CD8-positive, alpha-beta memory T cell (primary cell): ENCODE measurements around the gene AHRR. TPM values are rescaled to one million over a fixed set of nuclear protein-coding genes. Genes with fewer than 3 reads are reported as not detected.
"Not testable (repeated sequence)": the region's sequence is repeated elsewhere in the genome, so short reads cannot be mapped to it uniquely, and the experiment has no call there.

ENCODE experiments used
- CTCF ChIA-PET: fragments of 350-600 bp; sonication (Branson Sonifier 250); formaldehyde crosslinking; loops from one replicate; lab custom pipeline; 2021; ENCODE audit warnings: antibody characterized with exemption; lab: Charles Lee
- POLR2A ChIA-PET: fragments of 350-600 bp; sonication (Branson Sonifier 250); formaldehyde crosslinking; loops from one replicate; lab custom pipeline; 2021; ENCODE audit warnings: antibody characterized with exemption; lab: Charles Lee
- DNase-seq, 5 donors: peaks; one replicate each; pipeline versions ENCODE4 v3.0.0 to v3.0.0-alpha.2; 2020 to 2022; ENCODE audit warnings: mixed read lengths in 1 of 5
- H3K27ac ChIP-seq: one replicate; pipeline ENCODE4 v1.7.0; 2013; ENCODE audit warnings: low read depth, mild to moderate bottlenecking, low read length, moderate library complexity
- H3K27me3 ChIP-seq: 2 replicates; pipeline ENCODE4 v1.7.0; 2013; ENCODE audit warnings: low read length, mild to moderate bottlenecking; ENCODE audit not compliant: insufficient read depth, poor library complexity, severe bottlenecking
- H3K36me3 ChIP-seq: 2 replicates; pipeline ENCODE4 v1.7.0; 2013; ENCODE audit warnings: mild to moderate bottlenecking, low read length, moderate library complexity; ENCODE audit not compliant: insufficient read depth
- H3K4me1 ChIP-seq: 2 replicates; pipeline ENCODE4 v1.7.0; 2013; ENCODE audit warnings: mild to moderate bottlenecking, low read length, moderate library complexity; ENCODE audit not compliant: insufficient read depth
- H3K4me3 ChIP-seq: 2 replicates; pipeline ENCODE4 v1.7.0; 2013; ENCODE audit warnings: mild to moderate bottlenecking, low read length
- H3K9me3 ChIP-seq: 2 replicates; pipeline ENCODE4 v1.7.0; 2013; ENCODE audit warnings: mild to moderate bottlenecking, low read length
- H3K27ac Mint-ChIP-seq, 8 donors: one replicate each; pipeline ENCODE4 v1.8.0; 2020 to 2021; ENCODE audit warnings: mixed read lengths in 8 of 8, mild to moderate bottlenecking in 6 of 8, inconsistent platforms in 3 of 8, moderate library complexity in 3 of 8
- H3K27me3 Mint-ChIP-seq, 2 donors: one replicate each; pipeline ENCODE4 v1.8.0; 2020 to 2021; ENCODE audit warnings: mixed read lengths in 2 of 2, mild to moderate bottlenecking in 1 of 2, moderate library complexity in 1 of 2
- H3K36me3 Mint-ChIP-seq, 3 donors: one replicate each; pipeline ENCODE4 v1.8.0; 2020 to 2021; ENCODE audit warnings: mixed read lengths in 3 of 3, inconsistent platforms in 1 of 3, mild to moderate bottlenecking in 1 of 3
- H3K4me1 Mint-ChIP-seq, 3 donors: one replicate each; pipeline ENCODE4 v1.8.0; 2020 to 2021; ENCODE audit warnings: mixed read lengths in 3 of 3, inconsistent platforms in 1 of 3, mild to moderate bottlenecking in 1 of 3
- H3K4me3 Mint-ChIP-seq, 7 donors: one replicate each; pipeline ENCODE4 v1.8.0; 2020 to 2021; ENCODE audit warnings: mixed read lengths in 7 of 7, mild to moderate bottlenecking in 6 of 7, moderate library complexity in 4 of 7, inconsistent platforms in 2 of 7
- H3K9me3 Mint-ChIP-seq, 5 donors: one replicate each; pipeline ENCODE4 v1.8.0; 2020 to 2022; ENCODE audit warnings: mixed read lengths in 5 of 5, mild to moderate bottlenecking in 3 of 5, moderate library complexity in 2 of 5, inconsistent platforms in 1 of 5
- polyA plus RNA-seq: library from polyadenylated mRNA; unstranded; fragments of 300-500 nt; fragmentation: Illumina TruSeq; gene quantifications from one replicate; pipeline ENCODE4 v1.2.3, GENCODE V29; 2021
- total RNA-seq, 2 experiments: library from RNA; stranded (reverse); gene quantifications; one replicate each; pipeline ENCODE4 v1.2.3, GENCODE V29; 2021

The AHRR gene
- total and polyA plus RNA-seq, 3 experiments from 2014 or later = 31.7 to 38.2 TPM; not detected in 1

DNA sequence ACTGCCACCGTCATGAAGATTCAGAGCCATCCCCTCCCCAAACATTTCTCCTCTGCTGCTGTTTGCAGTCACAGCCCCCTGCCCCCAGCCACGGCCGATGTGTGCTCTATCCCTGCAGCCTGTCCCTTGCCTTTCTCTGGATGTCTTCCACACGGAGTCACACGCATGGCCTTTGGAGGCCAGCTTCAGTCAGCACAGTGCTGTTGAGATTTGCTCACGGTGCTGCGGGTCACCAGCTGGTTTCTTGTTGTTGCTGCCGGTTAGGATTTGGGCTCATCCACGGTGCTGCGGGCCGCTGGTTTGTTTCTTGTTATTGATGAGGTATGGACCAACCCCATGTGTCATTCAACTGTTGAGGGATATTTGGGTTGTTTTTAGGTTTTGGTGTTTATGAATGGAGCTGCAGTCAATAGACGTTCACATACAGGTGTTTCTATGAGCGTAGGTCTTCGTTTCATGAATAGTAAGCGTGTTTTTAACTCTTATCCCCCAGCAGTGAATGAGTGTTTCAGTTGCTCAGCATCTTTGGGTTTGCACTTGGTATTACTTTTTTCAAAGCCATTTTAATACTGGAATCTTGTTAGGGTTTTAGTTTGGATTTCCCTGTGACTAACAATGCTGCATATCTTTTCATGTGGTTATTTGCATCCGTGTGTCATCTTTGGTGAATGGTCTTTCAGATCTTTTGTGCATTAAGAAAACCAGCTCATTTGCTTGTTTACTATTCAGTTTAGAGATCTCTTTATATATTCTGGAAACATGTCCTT, 57.6 kb downstream of the AHRR start:
- Mint-ChIP-seq H3K27ac (peak overlapping the region in 2 of 8 donors; percentile 35 to 55), H3K4me3 (peak overlapping the region in 1 of 7 donors; percentile 42), H3K9me3 (peaks cover 0 to 8% (median 4%) of the 10 kb centered on the region in 5 donors), H3K27me3 (peaks cover 10 to 13% of the 10 kb centered on the region in 2 donors), H3K36me3 (peaks cover 0 to 9% (median 0%) of the 10 kb centered on the region in 3 donors), H3K4me1 (peaks cover 5 to 26% (median 16%) of the 10 kb centered on the region in 3 donors)
- Histone ChIP-seq H3K36me3 (no peaks in the 10 kb centered on the region), H3K4me3 (no peak overlapping the region), H3K27ac (no peak overlapping the region), H3K4me1 (no peaks in the 10 kb centered on the region), H3K27me3 (peaks cover 5% of the 10 kb centered on the region), H3K9me3 (no peaks in the 10 kb centered on the region)
- ChIA-PET CTCF (interaction anchor here (0.8 to 1.6 kb wide), 3 partner anchors 17 to 62 kb away, joined by 3 to 6 read pairs (median 5); no protein-coding TSS in a partner anchor), POLR2A (interaction anchor here (1.0 kb wide), 1 partner anchor 33 kb away, joined by 3 read pairs; no protein-coding TSS in a partner anchor)
- DNase-seq = no peak

DNA sequence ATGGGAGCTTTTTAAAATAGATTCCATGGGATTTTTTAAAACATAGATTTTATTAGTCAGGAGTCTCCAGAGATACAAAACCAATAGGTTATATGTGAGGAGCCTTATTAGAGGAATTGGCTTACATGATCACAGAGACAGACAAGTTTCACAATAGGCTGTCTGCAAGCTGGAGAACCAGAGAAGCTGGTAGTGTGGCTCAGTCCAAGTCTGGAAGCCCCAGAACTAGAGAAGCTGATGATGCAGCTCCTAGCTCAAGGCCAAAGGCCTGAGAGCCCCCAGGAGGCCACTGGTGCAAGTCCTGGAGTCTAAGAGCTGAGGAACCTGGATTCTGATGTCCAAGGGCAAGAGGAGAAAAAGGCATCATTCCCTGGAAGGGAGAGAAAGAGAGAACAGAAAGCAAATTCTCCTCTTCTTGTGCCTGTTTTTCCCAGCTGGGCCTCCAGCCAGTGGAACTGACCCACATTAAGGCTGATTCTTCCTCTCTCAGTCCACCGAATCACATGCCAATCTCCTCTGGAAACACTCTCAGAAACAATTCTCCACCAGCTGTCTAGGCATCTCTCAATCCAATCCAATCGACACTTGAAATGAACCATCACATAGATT, 59.3 kb downstream of the AHRR start:
- H3K27me3 Mint-ChIP-seq = peaks cover 6 to 7% of the 10 kb centered on the region in 2 donors
- H3K36me3 ChIP-seq = no peaks in the 10 kb centered on the region
- H3K4me1 ChIP-seq = no peaks in the 10 kb centered on the region
- DNase-seq = no peak
- no peaks in the 10 kb centered on the region for H3K9me3 ChIP-seq
- H3K36me3 Mint-ChIP-seq = peaks cover 0 to 15% (median under 1%) of the 10 kb centered on the region in 3 donors
- no peak overlapping the region for H3K27ac Mint-ChIP-seq
- peaks cover 4 to 13% (median 5%) of the 10 kb centered on the region in 5 donors for H3K9me3 Mint-ChIP-seq
- H3K4me3 ChIP-seq = no peak overlapping the region
- peaks cover 5 to 23% (median 16%) of the 10 kb centered on the region in 3 donors for H3K4me1 Mint-ChIP-seq
- CTCF ChIA-PET = no interaction called here
- POLR2A ChIA-PET = no interaction called here
- no peaks in the 10 kb centered on the region for H3K27me3 ChIP-seq
- no peak overlapping the region for H3K27ac ChIP-seq
- no peak overlapping the region for H3K4me3 Mint-ChIP-seq

DNA sequence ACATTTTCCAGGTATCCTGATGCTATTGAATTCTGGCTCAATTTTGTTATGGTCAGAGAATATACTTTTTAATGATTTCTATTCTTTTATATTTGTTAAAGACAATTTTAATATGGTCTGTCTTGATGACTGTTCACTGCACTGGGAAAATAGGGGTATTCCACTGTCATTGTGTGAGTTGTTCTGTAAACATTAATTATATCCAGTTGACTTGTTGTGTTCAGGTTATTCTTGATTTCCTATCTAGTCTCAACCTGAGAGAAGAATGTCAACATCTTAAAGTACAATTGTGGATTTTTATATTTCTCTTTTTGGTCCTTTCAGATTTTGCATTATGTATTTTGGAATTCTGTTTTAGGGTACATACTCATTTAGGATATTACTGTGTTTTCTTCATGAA, 61.6 kb downstream of the AHRR start:
- POLR2A ChIA-PET = no interaction called here
- Mint-ChIP-seq H3K4me3 (no peak overlapping the region), H3K36me3 (peaks cover 0 to 20% (median 3%) of the 10 kb centered on the region in 3 donors), H3K9me3 (peaks cover 4 to 18% (median 10%) of the 10 kb centered on the region in 5 donors), H3K4me1 (peaks cover 5 to 19% (median 16%) of the 10 kb centered on the region in 3 donors), H3K27me3 (peaks cover 2 to 14% of the 10 kb centered on the region in 2 donors), H3K27ac (no peak overlapping the region)
- no peak for DNase-seq
- CTCF ChIA-PET = interaction anchor here (1.2 kb wide), 1 partner anchor 11 kb away, joined by 3 read pairs; no protein-coding TSS in a partner anchor
- H3K4me3 ChIP-seq = no peak overlapping the region
- H3K27ac ChIP-seq = no peak overlapping the region
- no peaks in the 10 kb centered on the region for H3K36me3 ChIP-seq
- no peaks in the 10 kb centered on the region for H3K27me3 ChIP-seq
- H3K4me1 ChIP-seq = no peaks in the 10 kb centered on the region
- H3K9me3 ChIP-seq = no peaks in the 10 kb centered on the region

DNA sequence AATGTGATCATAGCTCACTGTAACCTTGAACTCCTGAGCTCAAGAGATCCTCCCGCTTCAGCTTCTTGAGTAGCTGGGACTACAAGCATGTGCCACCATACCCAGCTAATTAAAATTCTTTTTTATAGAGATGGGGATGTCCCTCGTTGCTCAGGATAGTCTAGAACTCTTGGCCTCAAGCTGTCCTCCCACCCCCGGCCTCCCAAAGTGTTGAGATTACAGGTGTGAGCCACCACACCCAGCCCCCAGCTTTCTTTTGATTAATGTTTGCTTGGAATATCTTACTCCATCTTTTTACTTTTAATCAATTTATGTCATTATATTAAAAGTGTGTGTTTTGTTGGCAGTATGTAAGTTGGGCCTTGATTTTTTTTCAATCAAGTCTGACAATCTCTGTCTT, 62.1 kb downstream of the AHRR start:
- Histone ChIP-seq H3K4me1 (no peaks in the 10 kb centered on the region), H3K27me3 (no peaks in the 10 kb centered on the region), H3K4me3 (no peak overlapping the region), H3K36me3 (no peaks in the 10 kb centered on the region), H3K27ac (no peak overlapping the region), H3K9me3 (no peaks in the 10 kb centered on the region)
- H3K27ac Mint-ChIP-seq = no peak overlapping the region
- no peak overlapping the region for H3K4me3 Mint-ChIP-seq
- peaks cover 2 to 15% of the 10 kb centered on the region in 2 donors for H3K27me3 Mint-ChIP-seq
- ChIA-PET CTCF (interaction anchor here (1.2 kb wide), 1 partner anchor 12 kb away, joined by 3 read pairs; no protein-coding TSS in a partner anchor), POLR2A (no interaction called here)
- H3K4me1 Mint-ChIP-seq = peaks cover 5 to 14% (median 12%) of the 10 kb centered on the region in 3 donors
- H3K9me3 Mint-ChIP-seq = peaks cover 4 to 18% (median 10%) of the 10 kb centered on the region in 5 donors
- H3K36me3 Mint-ChIP-seq = peaks cover 0 to 20% (median 3%) of the 10 kb centered on the region in 3 donors
- DNase-seq = no peak

DNA sequence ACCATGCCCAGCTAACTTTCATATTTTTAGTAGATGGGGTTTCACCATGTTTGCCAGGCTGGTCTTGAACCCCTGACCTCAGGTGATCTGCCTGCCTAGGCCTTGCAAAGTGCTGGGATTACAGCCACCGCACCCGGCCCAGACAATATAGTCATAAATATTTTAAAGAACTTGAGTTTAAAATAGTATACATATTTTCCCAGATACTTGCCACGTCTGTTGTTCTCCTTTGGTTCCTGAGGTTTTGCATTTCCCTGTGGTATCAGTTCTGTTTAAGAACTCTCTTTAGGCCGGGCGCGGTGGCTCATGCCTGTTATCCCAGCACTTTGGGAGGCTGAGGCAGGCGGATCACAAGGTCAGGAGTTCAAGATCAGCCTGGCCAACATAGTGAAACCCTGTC, 63.1 kb downstream of the AHRR start:
- Mint-ChIP-seq H3K36me3 (peaks cover 0 to 20% (median 3%) of the 10 kb centered on the region in 3 donors), H3K9me3 (peaks cover 4 to 18% (median 10%) of the 10 kb centered on the region in 5 donors), H3K27me3 (peaks cover 2 to 15% of the 10 kb centered on the region in 2 donors)
- H3K4me1 Mint-ChIP-seq, H3K4me3 Mint-ChIP-seq, CTCF ChIA-PET, DNase-seq, H3K36me3 ChIP-seq, H3K27ac Mint-ChIP-seq, H3K27me3 ChIP-seq, H3K4me1 ChIP-seq, H3K9me3 ChIP-seq, H3K4me3 ChIP-seq, POLR2A ChIA-PET, H3K27ac ChIP-seq: not testable (repeated sequence)

DNA sequence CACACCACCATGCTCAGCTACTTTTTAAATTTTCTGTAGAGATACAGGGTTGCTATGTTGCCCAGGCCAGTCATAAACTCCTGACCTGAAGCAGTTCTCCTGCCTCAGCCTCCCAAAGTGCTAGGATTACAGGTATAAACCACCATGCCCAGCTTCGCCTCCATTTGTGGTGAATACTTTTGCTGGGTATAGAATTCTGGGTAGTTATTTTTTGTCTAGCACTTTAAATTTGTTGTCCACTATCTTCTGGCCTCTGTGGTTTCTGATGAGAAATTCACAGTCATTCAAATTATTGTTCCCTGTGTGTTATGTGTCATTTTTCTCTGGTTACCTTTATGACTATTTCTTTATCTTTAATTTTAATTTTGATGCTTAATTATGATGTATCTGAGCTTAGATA, 63.8 kb downstream of the AHRR start:
- H3K4me3 ChIP-seq = no peak overlapping the region
- ChIA-PET CTCF (no interaction called here), POLR2A (no interaction called here)
- Mint-ChIP-seq H3K36me3 (peaks cover 0 to 20% (median 3%) of the 10 kb centered on the region in 3 donors), H3K4me3 (no peak overlapping the region), H3K27me3 (peaks cover 3 to 15% of the 10 kb centered on the region in 2 donors), H3K27ac (no peak overlapping the region), H3K9me3 (peaks cover 4 to 18% (median 10%) of the 10 kb centered on the region in 5 donors), H3K4me1 (peaks cover 1 to 4% (median 2%) of the 10 kb centered on the region in 3 donors)
- H3K9me3 ChIP-seq = no peaks in the 10 kb centered on the region
- H3K27ac ChIP-seq = no peak overlapping the region
- DNase-seq = no peak
- no peaks in the 10 kb centered on the region for H3K4me1 ChIP-seq
- H3K36me3 ChIP-seq = no peaks in the 10 kb centered on the region
- H3K27me3 ChIP-seq = no peaks in the 10 kb centered on the region

DNA sequence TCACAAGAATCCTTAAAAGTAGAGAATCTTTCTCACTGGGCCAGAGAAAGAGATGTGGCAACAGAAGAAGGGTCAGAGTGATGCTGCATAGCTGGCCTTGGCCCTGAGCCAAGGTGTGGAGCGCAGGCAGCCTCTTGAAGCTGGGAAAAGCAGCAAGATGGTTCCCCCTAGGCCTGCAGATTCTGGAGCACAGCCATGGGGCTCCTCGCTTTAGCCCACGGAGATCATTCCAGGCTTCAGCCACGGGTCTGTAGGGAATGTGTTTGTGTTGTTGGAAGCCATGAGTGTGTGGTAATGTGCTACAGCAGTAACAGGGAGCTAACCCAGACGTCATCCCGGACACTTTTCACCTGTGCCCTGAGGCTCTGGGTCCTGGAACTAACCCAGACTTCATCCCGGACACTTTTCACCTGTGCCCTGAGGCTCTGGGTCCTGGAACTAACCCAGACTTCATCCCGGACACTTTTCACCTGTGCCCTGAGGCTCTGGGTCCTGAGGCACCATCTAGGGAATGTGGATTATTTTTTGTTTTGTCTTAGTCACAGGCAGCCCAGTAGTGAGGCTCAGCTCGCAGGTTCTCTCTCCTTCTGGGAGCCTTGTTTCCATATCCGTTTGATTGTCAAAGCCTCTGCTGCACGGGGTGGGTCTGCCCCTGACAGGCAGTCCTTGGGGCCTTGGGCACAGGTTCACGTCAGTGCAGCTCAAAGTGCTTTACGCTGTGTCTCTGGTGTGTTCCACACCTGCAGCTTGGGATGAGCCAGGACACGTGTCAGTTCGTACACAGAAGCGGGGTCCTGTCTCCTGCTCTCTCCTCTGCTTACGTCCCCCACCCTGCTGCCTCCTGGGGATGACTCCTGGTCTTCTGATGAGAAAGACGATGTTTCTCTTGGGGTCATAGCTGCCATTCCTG, 65.2 kb downstream of the AHRR start:
- no peaks in the 10 kb centered on the region for H3K4me1 ChIP-seq
- no peaks in the 10 kb centered on the region for H3K36me3 ChIP-seq
- CTCF ChIA-PET = no interaction called here
- POLR2A ChIA-PET = no interaction called here
- no peaks in the 10 kb centered on the region for H3K9me3 ChIP-seq
- H3K36me3 Mint-ChIP-seq = peaks cover 0 to 19% (median 3%) of the 10 kb centered on the region in 3 donors
- no peak overlapping the region for H3K4me3 Mint-ChIP-seq
- no peak for DNase-seq
- H3K27ac Mint-ChIP-seq = no peak overlapping the region
- H3K27me3 ChIP-seq = no peaks in the 10 kb centered on the region
- peaks cover 4 to 18% (median 10%) of the 10 kb centered on the region in 5 donors for H3K9me3 Mint-ChIP-seq
- no peak overlapping the region for H3K4me3 ChIP-seq
- peaks cover 3 to 11% (median 3%) of the 10 kb centered on the region in 3 donors for H3K4me1 Mint-ChIP-seq
- no peak overlapping the region for H3K27ac ChIP-seq
- H3K27me3 Mint-ChIP-seq = peaks cover 5 to 15% of the 10 kb centered on the region in 2 donors
